ENCODE data around the gene MACROD2. TPM values are rescaled to one million over a fixed set of nuclear protein-coding genes. Genes with fewer than 3 reads are reported as not detected.

MACROD2 gene
- total RNA-seq, 1 donor from 2014 or later = 2.4 TPM

DNA sequence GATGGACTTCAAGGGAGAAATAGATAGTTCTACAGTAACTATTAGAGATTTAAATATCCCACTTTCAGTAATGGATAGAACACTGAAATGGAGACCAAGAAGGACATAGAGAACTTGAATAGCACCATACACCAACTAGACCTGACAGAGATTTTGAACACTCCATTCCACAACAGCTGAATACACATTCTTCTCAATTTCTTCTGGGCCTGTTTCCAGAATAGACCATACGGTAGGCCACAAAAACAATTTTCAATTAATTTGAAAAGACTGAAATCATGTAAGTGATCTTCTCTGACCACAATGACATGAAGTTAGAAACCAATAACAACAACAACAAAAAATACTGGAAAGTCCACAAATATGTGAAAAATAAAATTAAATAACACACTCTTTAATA is 1321.2 kb downstream of the MACROD2 start:
- Histone ChIP-seq H3K4me2 (ENCODE audit: low read length) (no peak overlapping the region), H3K36me3 (ENCODE audit: insufficient read depth, low read length) (no peaks in the 10 kb centered on the region), H4K20me1 (ENCODE audit: insufficient read depth, low read length) (no peaks in the 10 kb centered on the region), H3K4me3 (ENCODE audit: insufficient read depth, low read depth, low read length) (no peak overlapping the region), H3K27ac (ENCODE audit: low read depth, low read length) (no peak overlapping the region), H3K27me3 (ENCODE audit: insufficient read depth, low read length) (no peaks in the 10 kb centered on the region), H3K9ac (ENCODE audit: low read length) (no peak overlapping the region), H3K9me3 (ENCODE audit: insufficient read depth, low read depth, low read length) (no peaks in the 10 kb centered on the region), H3K4me1 (ENCODE audit: insufficient read depth, low read length) (no peaks in the 10 kb centered on the region), H3K79me2 (ENCODE audit: insufficient read depth, low read length) (no peaks in the 10 kb centered on the region), H2AFZ (ENCODE audit: low read depth, low read length) (no peak overlapping the region)
- TF ChIP-seq, protein P1, sequence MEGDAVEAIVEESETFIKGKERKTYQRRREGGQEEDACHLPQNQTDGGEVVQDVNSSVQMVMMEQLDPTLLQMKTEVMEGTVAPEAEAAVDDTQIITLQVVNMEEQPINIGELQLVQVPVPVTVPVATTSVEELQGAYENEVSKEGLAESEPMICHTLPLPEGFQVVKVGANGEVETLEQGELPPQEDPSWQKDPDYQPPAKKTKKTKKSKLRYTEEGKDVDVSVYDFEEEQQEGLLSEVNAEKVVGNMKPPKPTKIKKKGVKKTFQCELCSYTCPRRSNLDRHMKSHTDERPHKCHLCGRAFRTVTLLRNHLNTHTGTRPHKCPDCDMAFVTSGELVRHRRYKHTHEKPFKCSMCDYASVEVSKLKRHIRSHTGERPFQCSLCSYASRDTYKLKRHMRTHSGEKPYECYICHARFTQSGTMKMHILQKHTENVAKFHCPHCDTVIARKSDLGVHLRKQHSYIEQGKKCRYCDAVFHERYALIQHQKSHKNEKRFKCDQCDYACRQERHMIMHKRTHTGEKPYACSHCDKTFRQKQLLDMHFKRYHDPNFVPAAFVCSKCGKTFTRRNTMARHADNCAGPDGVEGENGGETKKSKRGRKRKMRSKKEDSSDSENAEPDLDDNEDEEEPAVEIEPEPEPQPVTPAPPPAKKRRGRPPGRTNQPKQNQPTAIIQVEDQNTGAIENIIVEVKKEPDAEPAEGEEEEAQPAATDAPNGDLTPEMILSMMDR (IDR thresholded peaks at IDR 0.05; ENCODE audit: insufficient read depth, low read depth, low read length) = no peak
- TF ChIP-seq EZH2 (IDR thresholded peaks at IDR 0.05; ENCODE audit: insufficient read depth, low read length) = no peak
- Mint-ChIP-seq H3K36me3 (ENCODE audit: low read depth, unreplicated experiment) (no peaks in the 10 kb centered on the region), H3K27me3 (ENCODE audit: low read depth, unreplicated experiment) (no peaks in the 10 kb centered on the region), H3K4me3 (ENCODE audit: unreplicated experiment) (no peak overlapping the region), H3K9me3 (ENCODE audit: unreplicated experiment) (no peaks in the 10 kb centered on the region), H3K27ac (ENCODE audit: unreplicated experiment) (no peak overlapping the region), H3K4me1 (ENCODE audit: low read depth, unreplicated experiment) (no peaks in the 10 kb centered on the region)
- no peak for FAIRE-seq
- DNase-seq (ENCODE audit: low read depth) = no peak

DNA sequence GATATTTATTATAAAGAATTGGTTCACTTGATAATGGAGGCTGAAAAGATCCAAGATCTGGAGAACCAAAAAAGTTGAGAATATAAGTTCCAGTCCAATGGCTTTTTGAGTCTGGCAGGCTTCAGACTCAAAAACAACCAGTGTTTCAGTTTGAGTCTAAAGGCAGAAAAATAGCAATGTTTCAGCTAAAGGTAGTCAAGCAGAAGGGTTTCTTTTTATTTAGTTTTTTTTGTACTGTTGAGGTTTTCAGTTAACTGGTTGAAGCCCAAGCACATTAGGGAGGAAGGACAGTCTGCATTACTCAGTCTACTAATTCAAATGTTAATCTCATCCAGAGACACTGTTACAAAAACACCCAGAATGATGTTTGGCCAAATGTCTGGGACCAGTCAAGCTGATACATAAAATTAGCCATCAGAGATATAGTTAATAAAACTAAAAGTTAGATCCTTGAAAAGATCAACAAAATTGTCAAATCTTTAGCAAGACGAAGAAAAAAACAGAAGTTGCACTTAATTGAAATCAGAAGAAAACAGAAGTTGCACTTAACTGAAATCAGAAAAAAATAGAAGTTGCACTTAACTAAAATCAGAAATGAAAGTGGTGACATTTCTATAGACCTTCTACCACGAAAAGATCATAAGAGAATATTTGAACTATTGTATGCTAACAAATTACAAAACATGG is 1322.4 kb downstream of the MACROD2 start:
- H3K27me3 Mint-ChIP-seq (ENCODE audit: low read depth, unreplicated experiment) = no peaks in the 10 kb centered on the region
- FAIRE-seq (no peak), DNase-seq (ENCODE audit: low read depth) (no peak)
- H3K4me1 ChIP-seq (ENCODE audit: insufficient read depth, low read length) = no peaks in the 10 kb centered on the region
- H3K9me3 ChIP-seq (ENCODE audit: insufficient read depth, low read depth, low read length) = no peaks in the 10 kb centered on the region
- H3K36me3 Mint-ChIP-seq (ENCODE audit: low read depth, unreplicated experiment) = no peaks in the 10 kb centered on the region
- no peak overlapping the region for H3K27ac Mint-ChIP-seq (ENCODE audit: unreplicated experiment)
- no peak overlapping the region for H3K4me2 ChIP-seq (ENCODE audit: low read length)
- H3K4me3 Mint-ChIP-seq (ENCODE audit: unreplicated experiment) = no peak overlapping the region
- H2AFZ ChIP-seq (ENCODE audit: low read depth, low read length) = no peak overlapping the region
- no peaks in the 10 kb centered on the region for H3K27me3 ChIP-seq (ENCODE audit: insufficient read depth, low read length)
- no peaks in the 10 kb centered on the region for H3K79me2 ChIP-seq (ENCODE audit: insufficient read depth, low read length)
- H3K4me1 Mint-ChIP-seq (ENCODE audit: low read depth, unreplicated experiment) = no peaks in the 10 kb centered on the region
- H3K27ac ChIP-seq (ENCODE audit: low read depth, low read length) = no peak overlapping the region
- no peaks in the 10 kb centered on the region for H3K9me3 Mint-ChIP-seq (ENCODE audit: unreplicated experiment)
- no peaks in the 10 kb centered on the region for H3K36me3 ChIP-seq (ENCODE audit: insufficient read depth, low read length)
- H4K20me1 ChIP-seq (ENCODE audit: insufficient read depth, low read length) = no peaks in the 10 kb centered on the region
- H3K4me3 ChIP-seq (ENCODE audit: insufficient read depth, low read depth, low read length) = no peak overlapping the region
- H3K9ac ChIP-seq (ENCODE audit: low read length) = no peak overlapping the region
- no peak for TF ChIP-seq EZH2 (IDR thresholded peaks at IDR 0.05; ENCODE audit: insufficient read depth, low read length)
- TF ChIP-seq, protein P1 (IDR thresholded peaks at IDR 0.05; ENCODE audit: insufficient read depth, low read depth, low read length) = no peak

DNA sequence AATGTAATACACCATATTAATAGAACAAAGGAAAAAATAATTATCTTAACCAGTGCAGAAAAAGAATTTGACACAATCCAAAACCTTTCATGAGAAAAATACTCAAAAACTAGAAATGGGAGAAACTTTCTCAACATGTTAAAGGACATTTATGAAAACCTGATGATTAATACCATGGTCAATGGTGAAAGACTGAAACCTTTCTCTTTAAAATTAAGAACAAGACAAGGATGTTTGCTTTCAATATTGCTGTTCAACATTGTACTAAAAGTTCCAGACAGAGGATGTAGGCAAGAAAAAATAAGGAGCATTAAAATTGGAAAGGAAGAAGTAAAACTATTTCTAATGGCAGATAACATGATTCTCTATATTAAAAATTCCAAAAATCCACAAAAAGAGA is 1323.4 kb downstream of the MACROD2 start:
- H3K9me3 Mint-ChIP-seq (ENCODE audit: unreplicated experiment) = no peaks in the 10 kb centered on the region

More for the DNA sequence above, 1323.4 kb downstream of the MACROD2 start:
- Histone ChIP-seq H3K9ac (ENCODE audit: low read length) (no peak overlapping the region), H2AFZ (ENCODE audit: low read depth, low read length) (no peak overlapping the region), H3K9me3 (ENCODE audit: insufficient read depth, low read depth, low read length) (no peaks in the 10 kb centered on the region), H3K4me1 (ENCODE audit: insufficient read depth, low read length) (no peaks in the 10 kb centered on the region), H3K4me2 (ENCODE audit: low read length) (no peak overlapping the region), H3K79me2 (ENCODE audit: insufficient read depth, low read length) (no peaks in the 10 kb centered on the region), H4K20me1 (ENCODE audit: insufficient read depth, low read length) (no peaks in the 10 kb centered on the region), H3K27ac (ENCODE audit: low read depth, low read length) (no peak overlapping the region), H3K36me3 (ENCODE audit: insufficient read depth, low read length) (no peaks in the 10 kb centered on the region), H3K27me3 (ENCODE audit: insufficient read depth, low read length) (no peaks in the 10 kb centered on the region), H3K4me3 (ENCODE audit: insufficient read depth, low read depth, low read length) (no peak overlapping the region)
- no peak for TF ChIP-seq EZH2 (IDR thresholded peaks at IDR 0.05; ENCODE audit: insufficient read depth, low read length)
- TF ChIP-seq, protein P1 (IDR thresholded peaks at IDR 0.05; ENCODE audit: insufficient read depth, low read depth, low read length) = no peak
- DNase-seq (ENCODE audit: low read depth) (no peak), FAIRE-seq (no peak)
- Mint-ChIP-seq H3K4me1 (ENCODE audit: low read depth, unreplicated experiment) (no peaks in the 10 kb centered on the region), H3K4me3 (ENCODE audit: unreplicated experiment) (no peak overlapping the region), H3K27me3 (ENCODE audit: low read depth, unreplicated experiment) (no peaks in the 10 kb centered on the region), H3K36me3 (ENCODE audit: low read depth, unreplicated experiment) (no peaks in the 10 kb centered on the region), H3K27ac (ENCODE audit: unreplicated experiment) (no peak overlapping the region)
